Measurements from ENCODE around the gene MYL6.

MYL6 gene

GRCh38 chr12:56208006-56208405 is 49.8 kb downstream of the MYL6 start:
- H3K4me3 ChIP-seq (ENCODE audit: low read depth, low read length) = no peak overlapping the region
- H3K4me1 ChIP-seq (ENCODE audit: control insufficient read depth, insufficient read depth, low read length) = no peaks in the 10 kb centered on the region
- H3K9me3 ChIP-seq (ENCODE audit: control insufficient read depth, insufficient read depth, low read depth, low read length) = no peaks in the 10 kb centered on the region
- CTCF ChIA-PET = interaction anchor here (1.6 to 6.0 kb wide), 4 partner anchors 14 to 50 kb away, joined by 4 to 73 read pairs (median 18); partner anchors contain the start of genes ANKRD52, RNF41 and SMARCC2
- POLR2A ChIA-PET = interaction anchor here (0.6 to 4.6 kb wide), 3 partner anchors 14 to 353 kb away, joined by 3 to 47 read pairs (median 5); partner anchors contain the start of gene RNF41
- peaks cover 30 to 75% of the 10 kb centered on the region in 2 experiments for H3K36me3 ChIP-seq (ENCODE audit: control insufficient read depth in 2 of 2, insufficient read depth in 1 of 2, low read length in 2 of 2)
- TF ChIP-seq ZXDB (tag by site-specific recombination; IDR thresholded peaks at IDR 0.05) (no peak), HOXA7 (CRISPR knock-in tag; IDR thresholded peaks at IDR 0.05; ENCODE audit: borderline replicate concordance) (no peak), OVOL3 (tag by site-specific recombination; IDR thresholded peaks at IDR 0.05) (no peak)
- H3K27ac ChIP-seq (ENCODE audit: extremely low read depth, low read depth, low read length) = no peak overlapping the region
